ENCODE results near the gene DNAJC5G.

DNA sequence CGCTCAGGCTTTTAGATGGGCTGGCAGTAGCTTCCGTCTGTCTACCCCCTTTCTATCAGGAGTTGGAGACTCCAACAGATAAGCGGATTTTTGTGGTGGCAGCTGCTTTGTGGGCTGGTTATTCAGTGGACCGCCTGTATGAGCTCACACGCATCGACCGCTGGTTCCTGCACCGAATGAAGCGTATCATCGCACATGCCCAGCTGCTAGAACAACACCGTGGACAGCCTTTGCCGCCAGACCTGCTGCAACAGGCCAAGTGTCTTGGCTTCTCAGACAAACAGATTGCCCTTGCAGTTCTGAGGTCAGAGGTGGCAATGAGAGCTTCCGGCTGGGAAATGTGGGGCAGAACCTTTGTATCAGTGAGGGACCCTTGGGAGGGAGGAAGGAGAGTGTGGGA lies 43.3 kb upstream of the DNAJC5G start:
- TF ChIP-seq, protein P1, sequence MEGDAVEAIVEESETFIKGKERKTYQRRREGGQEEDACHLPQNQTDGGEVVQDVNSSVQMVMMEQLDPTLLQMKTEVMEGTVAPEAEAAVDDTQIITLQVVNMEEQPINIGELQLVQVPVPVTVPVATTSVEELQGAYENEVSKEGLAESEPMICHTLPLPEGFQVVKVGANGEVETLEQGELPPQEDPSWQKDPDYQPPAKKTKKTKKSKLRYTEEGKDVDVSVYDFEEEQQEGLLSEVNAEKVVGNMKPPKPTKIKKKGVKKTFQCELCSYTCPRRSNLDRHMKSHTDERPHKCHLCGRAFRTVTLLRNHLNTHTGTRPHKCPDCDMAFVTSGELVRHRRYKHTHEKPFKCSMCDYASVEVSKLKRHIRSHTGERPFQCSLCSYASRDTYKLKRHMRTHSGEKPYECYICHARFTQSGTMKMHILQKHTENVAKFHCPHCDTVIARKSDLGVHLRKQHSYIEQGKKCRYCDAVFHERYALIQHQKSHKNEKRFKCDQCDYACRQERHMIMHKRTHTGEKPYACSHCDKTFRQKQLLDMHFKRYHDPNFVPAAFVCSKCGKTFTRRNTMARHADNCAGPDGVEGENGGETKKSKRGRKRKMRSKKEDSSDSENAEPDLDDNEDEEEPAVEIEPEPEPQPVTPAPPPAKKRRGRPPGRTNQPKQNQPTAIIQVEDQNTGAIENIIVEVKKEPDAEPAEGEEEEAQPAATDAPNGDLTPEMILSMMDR (IDR thresholded peaks at IDR 0.05) = no peak
- no peak for TF ChIP-seq EZH2 (IDR thresholded peaks at IDR 0.05; ENCODE audit: borderline replicate concordance, insufficient read depth, low read depth, low read length, poor library complexity, severe bottlenecking)

All from B cell (primary cell).